HCT116 (cell line): Measurements from ENCODE around the gene SLCO2A1.

ENCODE experiments used
- ATF3 ChIP-seq: IDR thresholded peaks from 2 replicates; pipeline ENCODE4 v1.6.1; 2012
- CTCF ChIP-seq, 3 experiments: fragments of 200-600 bp in 1 of 3; sonication (generic) in 1 of 3; IDR thresholded peaks in 2 of 3; conservative IDR thresholded peaks in 1 of 3; 2 replicates each; pipeline ENCODE4 v1.5.1; 2012 to 2017; ENCODE audit warnings: low read depth in 2 of 3, low read length in 2 of 3, antibody characterized with exemption in 1 of 3, borderline replicate concordance in 1 of 3, control low read depth in 1 of 3, mild to moderate bottlenecking in 1 of 3, mixed read lengths in 1 of 3, mixed run types in 1 of 3, moderate library complexity in 1 of 3; ENCODE audit not compliant: insufficient read depth in 1 of 3
- EGR1 ChIP-seq: IDR thresholded peaks from 2 replicates; pipeline ENCODE4 v1.6.1; 2012; ENCODE audit warnings: low read depth
- EZH2 ChIP-seq: fragments of 200-600 bp; sonication (generic); IDR thresholded peaks from 2 replicates; pipeline ENCODE4 v1.6.1; 2017; ENCODE audit warnings: antibody characterized with exemption, mixed run types
- EZH2phosphoT487 ChIP-seq: fragments of 200-600 bp; IDR thresholded peaks from 2 replicates; pipeline ENCODE4 v1.6.1; 2018; ENCODE audit warnings: antibody characterized with exemption, borderline replicate concordance
- JUND ChIP-seq: IDR thresholded peaks from 2 replicates; pipeline ENCODE4 v1.6.1; 2012
- MAX ChIP-seq: IDR thresholded peaks from 2 replicates; pipeline ENCODE4 v1.6.1; 2012
- POLR2A ChIP-seq: IDR thresholded peaks from 2 replicates; pipeline ENCODE4 v1.7.0; 2011; ENCODE audit warnings: borderline replicate concordance; ENCODE audit not compliant: insufficient read depth, insufficient read length; ENCODE audit errors: extremely low read depth
- POLR2AphosphoS5 ChIP-seq: IDR thresholded peaks from 2 replicates; pipeline ENCODE4 v1.6.1; 2011; ENCODE audit warnings: mild to moderate bottlenecking, low read depth, low read length, moderate library complexity
- SIN3A ChIP-seq: IDR thresholded peaks from 2 replicates; pipeline ENCODE4 v1.6.1; 2012; ENCODE audit warnings: low read depth
- ZFX ChIP-seq: fragments of 450-650 bp; IDR thresholded peaks from 2 replicates; pipeline ENCODE4 v1.6.1; 2017
- ZNF274 ChIP-seq: fragments of 200-500 bp; sonication (Bioruptor generic); IDR thresholded peaks from 2 replicates; pipeline ENCODE4 v1.6.1; 2014; ENCODE audit warnings: mild to moderate bottlenecking, low read depth, low read length, inconsistent platforms

GRCh38 chr3:133888726-133889340 lies 140.9 kb downstream of the SLCO2A1 start:
- TF ChIP-seq POLR2A (no peak), SIN3A (no peak), CTCF (IDR thresholded peaks at IDR 0.05 in 2 of 3, conservative IDR thresholded peaks at IDR 0.05 in 1 of 3; ENCODE audit: borderline replicate concordance in 1 of 3, insufficient read depth in 1 of 3, low read depth in 2 of 3, low read length in 2 of 3) (no peak), ZFX (no peak), MAX (no peak), JUND (no peak), POLR2AphosphoS5 (no peak), EGR1 (no peak), EZH2phosphoT487 (no peak), ATF3 (no peak), EZH2 (no peak), ZNF274 (no peak)
